HG03280 (cell line): ENCODE results near the gene IL17RE.
"Not testable (repeated sequence)": the region's sequence is repeated elsewhere in the genome, so short reads cannot be mapped to it uniquely, and the experiment has no call there.

Experiments used
- ATAC-seq: cut with Tn5 transposase; IDR thresholded peaks from one replicate; pipeline ENCODE4 v1.9.1; 2021; ENCODE audit warnings: mild to moderate bottlenecking, moderate library complexity; ENCODE audit not compliant: unreplicated experiment

Gene IL17RE

GRCh38 chr3:9932843-9933560, 30.4 kb downstream of the IL17RE start:
- peak; percentile 69 for ATAC-seq

DNA sequence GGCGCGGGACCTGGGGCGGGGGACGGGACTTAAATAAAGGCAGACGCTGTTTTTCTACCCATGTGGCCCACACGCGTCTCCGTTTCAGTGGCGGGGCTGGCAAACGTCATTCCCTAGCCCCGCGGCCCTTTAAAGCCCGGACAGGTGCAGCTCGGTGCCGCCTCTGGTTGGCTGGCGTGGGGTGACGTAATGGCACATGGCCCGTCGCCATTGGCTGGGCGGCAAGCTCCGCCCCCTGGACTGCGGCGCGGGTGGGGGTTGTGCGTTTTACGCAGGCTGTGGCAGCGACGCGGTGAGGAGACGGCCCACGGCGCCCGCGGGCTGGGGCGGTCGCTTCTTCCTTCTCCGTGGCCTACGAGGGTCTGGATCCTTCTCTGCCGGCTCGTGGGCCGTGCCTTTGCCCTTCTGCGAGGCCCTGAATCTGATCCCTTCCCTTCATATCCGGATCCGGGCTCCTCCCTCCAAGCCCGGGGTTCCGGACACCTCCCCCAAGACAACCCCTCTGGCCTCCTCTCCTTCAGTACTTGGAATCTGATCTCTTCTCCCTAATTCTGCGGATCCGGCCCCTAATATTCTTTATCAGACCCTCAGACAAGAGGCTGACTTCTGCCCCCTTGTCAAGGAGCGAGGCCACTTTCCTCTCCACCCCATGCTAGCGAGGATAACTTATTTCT, 31.1 kb downstream of the IL17RE start, which contains the start of gene CRELD1:
TSS of gene CRELD1 (plus strand) at position 274 of the 674 bp plus-strand sequence. CDS start 605 bp downstream, outside the sequence.
- peak; percentile 89 for ATAC-seq

GRCh38 chr3:9934235-9934621, 31.6 kb downstream of the IL17RE start:
- no peak for ATAC-seq

GRCh38 chr3:9934993-9935392, 32.3 kb downstream of the IL17RE start:
- no peak for ATAC-seq

- no peak for ATAC-seq
Measured at GRCh38 chr3:9935966-9936510, 33.4 kb downstream of the IL17RE start.

- no peak for ATAC-seq
Measured at GRCh38 chr3:9937486-9938238, 35.0 kb downstream of the IL17RE start.

DNA sequence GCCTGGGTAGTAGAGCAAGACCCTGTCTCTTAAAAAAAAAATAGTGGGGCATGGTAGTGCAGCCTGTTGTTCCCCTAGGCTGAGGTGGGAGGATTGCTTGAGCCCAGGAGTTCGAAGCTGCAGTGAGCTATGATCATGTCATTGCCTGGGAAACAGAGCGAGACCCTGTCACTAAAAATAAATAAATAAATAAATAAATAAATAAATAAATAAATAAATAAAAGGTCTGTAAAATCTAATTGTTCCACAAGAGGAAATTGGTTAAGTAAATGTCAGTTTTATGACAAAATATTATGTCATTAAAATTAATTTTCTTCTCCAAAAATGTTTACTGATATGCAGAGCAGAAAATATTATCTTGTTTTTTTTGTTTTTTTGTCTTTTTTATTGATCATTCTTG, 36.3 kb downstream of the IL17RE start:
- ATAC-seq = no peak

DNA sequence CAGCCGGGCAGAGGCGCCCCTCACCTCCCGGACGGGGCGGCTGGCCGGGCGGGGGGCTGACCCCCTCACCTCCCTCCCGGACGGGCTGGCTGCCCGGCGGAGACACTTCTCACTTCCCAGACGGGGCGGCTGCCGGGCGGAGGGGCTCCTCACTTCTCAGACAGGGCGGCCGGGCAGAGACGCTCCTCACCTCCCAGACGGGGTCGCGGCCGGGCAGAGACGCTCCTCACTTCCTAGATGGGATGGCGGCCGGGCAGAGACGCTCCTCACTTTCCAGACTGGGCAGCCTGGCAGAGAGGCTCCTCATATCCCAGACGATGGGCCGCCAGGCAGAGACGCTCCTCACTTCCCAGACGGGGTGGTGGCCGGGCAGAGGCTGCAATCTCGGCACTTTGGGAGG, 37.3 kb downstream of the IL17RE start:
- ATAC-seq = not testable (repeated sequence)

DNA sequence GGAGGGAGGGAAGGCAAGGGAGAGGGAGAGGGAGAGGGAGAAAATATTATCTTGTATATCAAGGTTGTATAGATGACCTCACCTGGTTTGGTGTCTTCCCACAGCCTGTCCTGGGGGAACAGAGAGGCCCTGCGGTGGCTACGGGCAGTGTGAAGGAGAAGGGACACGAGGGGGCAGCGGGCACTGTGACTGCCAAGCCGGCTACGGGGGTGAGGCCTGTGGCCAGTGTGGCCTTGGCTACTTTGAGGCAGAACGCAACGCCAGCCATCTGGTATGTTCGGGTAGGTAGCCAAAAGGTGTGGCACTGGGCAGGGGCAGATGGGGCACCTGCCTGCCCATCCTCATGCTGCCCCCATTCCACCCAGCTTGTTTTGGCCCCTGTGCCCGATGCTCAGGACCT, 38.1 kb downstream of the IL17RE start:
- ATAC-seq = no peak

DNA sequence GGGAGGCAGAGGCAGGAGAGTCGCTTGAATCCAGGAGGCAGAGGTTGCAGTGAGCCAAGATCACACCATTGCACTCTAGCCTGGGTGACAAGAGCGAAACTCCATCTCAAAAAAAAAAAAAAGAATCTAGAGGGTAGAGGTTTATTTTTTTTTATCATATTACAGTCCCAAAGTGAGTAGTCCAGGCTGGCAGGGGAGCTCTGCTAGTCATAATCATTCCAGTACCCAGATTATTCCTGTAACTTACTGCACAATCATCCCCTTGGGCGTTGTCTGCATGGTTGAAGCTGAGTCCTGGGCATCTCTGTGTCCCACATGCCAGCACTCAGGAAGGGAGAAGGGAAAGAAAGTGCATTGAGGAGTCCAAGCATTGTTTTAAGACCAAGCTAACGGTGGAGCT, 39.5 kb downstream of the IL17RE start:
- no peak for ATAC-seq

- ATAC-seq = no peak
Measured at GRCh38 chr3:9942934-9943690, 40.5 kb downstream of the IL17RE start.

DNA sequence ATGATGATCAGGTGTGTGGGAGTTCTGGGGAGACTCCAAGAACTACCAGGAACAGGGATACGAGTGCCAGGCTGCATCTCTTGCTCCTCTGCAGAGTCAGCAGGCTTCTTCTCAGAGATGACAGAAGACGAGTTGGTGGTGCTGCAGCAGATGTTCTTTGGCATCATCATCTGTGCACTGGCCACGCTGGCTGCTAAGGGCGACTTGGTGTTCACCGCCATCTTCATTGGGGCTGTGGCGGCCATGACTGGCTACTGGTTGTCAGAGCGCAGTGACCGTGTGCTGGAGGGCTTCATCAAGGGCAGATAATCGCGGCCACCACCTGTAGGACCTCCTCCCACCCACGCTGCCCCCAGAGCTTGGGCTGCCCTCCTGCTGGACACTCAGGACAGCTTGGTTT, 41.6 kb downstream of the IL17RE start:
- ATAC-seq = no peak

- ATAC-seq = no peak
Measured at GRCh38 chr3:9945358-9945757, 42.7 kb downstream of the IL17RE start.

DNA sequence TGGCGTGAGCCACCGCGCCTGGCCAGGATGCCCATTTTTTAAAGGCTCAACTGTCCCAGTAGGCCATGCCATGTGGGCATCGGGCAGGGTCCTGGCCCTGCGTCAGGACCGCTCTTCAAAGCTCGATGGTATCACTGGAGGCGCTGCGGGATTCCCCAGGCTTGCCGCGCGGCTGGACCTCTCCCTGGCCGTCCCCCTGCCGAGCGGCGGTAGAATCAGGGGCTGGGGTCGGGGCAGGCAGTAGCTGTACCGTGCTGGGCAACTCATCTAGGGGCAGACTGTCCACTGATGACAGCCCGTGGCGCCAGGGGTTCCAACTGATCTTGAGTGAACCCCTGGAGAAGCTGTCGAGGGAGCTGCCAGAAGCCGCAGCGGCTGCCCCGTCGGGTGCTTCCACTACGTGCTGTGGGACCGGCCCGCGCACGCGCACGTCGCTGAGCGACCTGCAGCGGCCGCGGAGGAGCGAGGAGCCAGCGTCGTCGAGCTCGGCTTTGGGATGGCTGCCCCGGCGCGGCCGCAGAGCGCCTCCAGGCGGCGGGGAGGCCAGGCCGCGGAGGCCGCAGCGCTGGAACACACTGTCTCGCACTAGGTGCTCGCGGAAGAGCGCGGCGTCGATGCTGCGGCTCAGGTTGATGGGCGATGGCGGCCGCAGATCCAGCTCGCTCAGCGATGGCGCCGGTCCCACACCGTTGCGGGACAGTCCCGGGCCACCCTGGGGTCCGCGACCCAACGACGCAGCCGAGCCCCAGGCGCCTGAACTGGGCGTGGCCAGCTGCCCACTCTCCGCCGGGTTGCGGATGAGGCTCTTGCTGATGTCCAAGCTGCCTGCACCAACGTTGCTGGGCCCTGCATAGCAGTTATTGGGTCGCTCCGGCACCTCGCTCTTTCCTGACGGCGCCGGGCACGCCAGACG, 43.7 kb downstream of the IL17RE start:
- ATAC-seq = peak; percentile 50

DNA sequence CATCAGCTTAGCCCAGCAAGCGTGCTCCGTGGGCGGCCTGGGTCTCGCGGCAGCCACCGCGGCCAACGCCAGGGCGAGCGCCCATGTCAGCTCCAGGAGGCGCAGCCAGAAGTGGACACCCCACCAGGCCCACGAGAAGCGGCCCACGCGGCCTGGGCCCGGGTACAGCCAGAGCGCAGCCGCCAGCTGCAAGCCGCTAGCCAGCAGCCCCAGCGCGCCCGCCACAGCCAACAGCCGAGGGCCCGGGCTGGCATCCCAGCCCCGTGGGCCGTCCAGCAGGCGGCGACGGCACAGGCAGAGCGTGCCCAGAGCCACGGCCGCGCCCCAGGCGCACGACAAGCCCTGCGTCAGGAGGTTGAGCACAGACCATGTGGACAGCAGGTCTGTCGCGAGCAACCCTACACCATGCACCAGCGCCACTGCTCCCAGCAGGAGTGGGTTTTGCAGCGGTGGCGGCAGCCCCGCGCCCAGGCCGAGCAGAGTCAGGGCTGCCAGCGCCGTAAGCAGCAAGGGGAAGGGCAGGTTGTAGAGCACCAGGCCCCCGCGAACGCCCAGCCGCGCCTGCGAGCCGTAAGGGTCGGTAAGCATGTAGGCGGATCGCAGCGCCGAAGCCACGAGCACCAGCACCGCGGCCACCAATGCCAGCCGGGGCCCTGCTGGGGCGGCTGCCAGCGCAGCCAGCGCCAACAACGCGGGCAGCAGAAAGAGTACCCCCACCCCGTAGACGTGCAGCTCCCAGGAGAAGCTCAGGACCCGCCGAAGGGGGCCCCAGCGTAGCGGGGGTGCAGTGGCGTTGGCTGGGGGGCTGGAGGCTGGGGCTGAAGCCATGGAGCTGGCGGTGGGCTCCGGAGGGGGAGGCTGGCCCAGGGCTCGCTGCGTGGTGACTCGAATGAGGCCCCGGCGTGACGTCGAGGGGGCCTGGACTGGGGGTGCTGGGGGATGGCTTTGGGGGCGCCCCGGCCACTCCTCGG, 44.7 kb downstream of the IL17RE start:
- ATAC-seq = no peak

DNA sequence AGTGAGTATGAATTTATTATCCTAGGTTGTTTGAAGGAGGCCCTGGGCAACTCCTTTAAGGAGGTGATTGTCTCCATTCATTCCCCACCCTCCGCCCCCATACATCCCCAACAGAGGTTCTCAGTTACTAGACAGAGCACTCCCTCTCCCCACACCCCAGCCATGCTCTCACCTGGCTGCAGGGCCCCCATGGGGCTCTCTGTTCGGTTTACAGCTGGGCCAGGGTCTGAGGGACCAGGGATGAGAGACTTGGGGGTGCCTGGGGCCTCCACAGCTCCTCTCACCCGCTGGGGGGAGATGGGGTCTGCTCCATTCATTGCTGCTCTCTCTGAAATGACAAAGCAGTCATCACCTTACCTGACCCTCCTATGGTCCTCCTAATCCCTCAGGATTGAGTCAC, 45.9 kb downstream of the IL17RE start:
- no peak for ATAC-seq

GRCh38 chr3:9949115-9949514, 46.5 kb downstream of the IL17RE start:
- ATAC-seq = no peak

- no peak for ATAC-seq
Measured at GRCh38 chr3:9949626-9950025, 47.0 kb downstream of the IL17RE start.

DNA sequence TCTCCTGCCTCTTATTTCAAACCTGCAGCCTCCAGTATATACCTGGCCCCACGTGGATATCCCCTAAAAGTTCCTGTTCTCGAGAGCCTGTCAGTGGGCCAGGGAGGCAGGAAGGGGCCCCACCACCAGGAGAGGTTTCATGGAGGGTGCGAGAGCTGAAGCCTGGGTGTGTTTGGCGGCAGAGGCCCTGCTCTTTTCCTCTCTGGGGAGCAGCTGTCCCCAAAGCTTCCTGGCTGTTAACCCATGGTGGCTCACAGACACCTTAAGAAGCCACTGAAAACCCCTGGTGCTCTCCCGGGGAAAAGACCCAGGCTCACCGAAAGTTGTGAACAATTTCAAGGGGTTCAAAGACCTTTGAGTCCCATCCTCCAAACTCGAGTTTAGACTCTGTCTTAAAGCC, 48.5 kb downstream of the IL17RE start:
- no peak for ATAC-seq
